HG03175 (cell line): ENCODE data around the gene NOTCH2.
"Not testable (repeated sequence)": the region's sequence is repeated elsewhere in the genome, so short reads cannot be mapped to it uniquely, and the experiment has no call there.

ENCODE experiments used
- ATAC-seq: cut with Tn5 transposase; IDR thresholded peaks from one replicate; pipeline ENCODE4 v1.9.1; 2021; ENCODE audit warnings: mild to moderate bottlenecking, moderate library complexity; ENCODE audit not compliant: unreplicated experiment

The NOTCH2 gene

GRCh38 chr1:120069920-120070214, 405 bp upstream of the NOTCH2 start:
- ATAC-seq = not testable (repeated sequence)

GRCh38 chr1:120068683-120069066, 787 bp downstream of the NOTCH2 start:
- ATAC-seq = not testable (repeated sequence)

- not testable (repeated sequence) for ATAC-seq
Observed at GRCh38 chr1:120048208-120048607, 21.3 kb downstream of the NOTCH2 start.

GRCh38 chr1:120041771-120042170, 27.7 kb downstream of the NOTCH2 start:
- ATAC-seq = not testable (repeated sequence)

- not testable (repeated sequence) for ATAC-seq
Observed at GRCh38 chr1:120032253-120032652, 37.2 kb downstream of the NOTCH2 start.

- ATAC-seq = not testable (repeated sequence)
Observed at GRCh38 chr1:120023791-120024190, 45.7 kb downstream of the NOTCH2 start.

DNA sequence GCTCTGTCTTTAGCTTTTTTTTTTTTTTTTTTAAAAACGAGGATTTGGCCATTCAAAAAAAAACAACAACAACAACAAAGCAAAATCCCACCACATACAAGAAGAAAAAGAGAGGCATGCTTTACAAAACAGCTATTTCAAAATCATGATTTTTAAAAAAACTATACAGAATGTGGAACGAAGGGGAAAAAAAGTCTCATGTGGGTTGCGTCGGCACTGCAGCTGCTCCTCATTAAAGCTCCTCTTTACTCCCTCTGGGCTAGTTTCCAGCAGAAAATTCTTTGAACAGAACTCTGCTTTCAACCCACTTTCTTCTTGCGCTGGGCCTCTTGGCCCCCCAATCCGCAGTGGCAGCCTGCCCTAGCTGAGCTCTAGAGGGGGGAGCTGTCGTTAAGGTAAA, 54.5 kb downstream of the NOTCH2 start:
- ATAC-seq = not testable (repeated sequence)

GRCh38 chr1:120008320-120008719, 61.1 kb downstream of the NOTCH2 start:
- ATAC-seq = not testable (repeated sequence)

GRCh38 chr1:120007850-120008249, 61.6 kb downstream of the NOTCH2 start:
- ATAC-seq = not testable (repeated sequence)

DNA sequence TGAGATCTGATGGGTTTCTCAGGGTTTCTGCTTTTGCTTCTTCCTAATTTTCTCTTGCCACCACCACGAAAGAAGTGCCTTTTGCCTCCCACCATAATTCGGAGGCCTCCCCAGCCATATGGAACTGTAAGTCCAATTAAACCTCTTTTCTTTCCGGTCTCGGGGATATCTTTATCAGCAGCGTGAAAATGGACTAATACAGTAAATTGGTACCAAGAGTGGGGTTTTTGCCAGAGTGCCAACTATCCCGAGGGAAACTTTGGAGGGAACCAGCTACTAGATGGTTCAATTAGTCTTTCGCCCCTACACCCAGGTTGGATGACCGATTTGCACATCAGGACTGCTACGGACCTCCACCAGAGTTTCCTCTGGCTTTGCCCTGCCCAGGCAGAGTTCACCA, 68.4 kb downstream of the NOTCH2 start:
- not testable (repeated sequence) for ATAC-seq

DNA sequence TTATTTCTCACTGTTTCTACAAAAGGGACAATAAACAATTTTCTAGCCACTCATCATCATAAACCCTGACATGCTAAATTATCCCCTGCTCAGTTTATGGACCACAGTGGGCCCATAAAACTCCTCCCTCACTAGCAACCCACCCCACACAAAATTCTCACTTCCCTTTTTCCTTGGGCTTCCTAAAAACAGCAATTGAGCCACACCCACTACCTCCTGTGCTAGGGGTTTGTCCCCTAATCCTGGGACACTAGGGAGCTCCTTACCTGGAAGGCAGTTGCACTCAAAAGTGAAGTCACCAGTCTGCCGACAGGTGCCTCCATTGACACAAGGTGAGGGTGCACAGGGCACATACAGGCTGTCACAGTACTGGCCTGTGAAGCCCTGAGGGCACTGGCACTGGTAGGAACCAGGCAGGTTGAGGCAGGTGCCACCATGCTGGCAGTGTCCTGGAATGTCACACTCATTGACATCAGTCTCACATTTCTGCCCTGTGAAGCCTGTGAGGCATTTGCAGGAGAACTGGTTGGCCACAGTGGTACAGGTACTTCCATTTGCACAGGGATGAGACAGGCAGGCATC, 72.6 kb downstream of the NOTCH2 start:
- not testable (repeated sequence) for ATAC-seq

DNA sequence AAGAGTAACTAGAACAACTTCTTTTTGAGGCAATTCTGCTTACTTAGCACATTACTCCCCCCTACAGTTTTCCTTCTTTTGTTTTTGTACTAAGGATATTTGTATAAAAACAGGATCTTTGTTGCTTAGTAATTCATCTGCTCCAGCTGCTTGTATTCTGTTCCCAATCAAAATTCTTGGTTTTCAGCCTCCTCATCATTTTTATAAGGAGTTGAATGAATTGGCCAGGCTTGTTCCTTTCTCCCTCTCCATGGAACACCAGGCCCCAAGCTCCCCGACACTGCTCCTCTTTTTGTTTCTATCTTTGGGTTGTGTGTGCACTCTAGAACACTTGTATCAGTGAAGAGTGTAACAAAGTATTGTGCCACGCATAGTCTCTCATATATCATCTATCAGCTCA, 73.5 kb downstream of the NOTCH2 start:
- not testable (repeated sequence) for ATAC-seq

DNA sequence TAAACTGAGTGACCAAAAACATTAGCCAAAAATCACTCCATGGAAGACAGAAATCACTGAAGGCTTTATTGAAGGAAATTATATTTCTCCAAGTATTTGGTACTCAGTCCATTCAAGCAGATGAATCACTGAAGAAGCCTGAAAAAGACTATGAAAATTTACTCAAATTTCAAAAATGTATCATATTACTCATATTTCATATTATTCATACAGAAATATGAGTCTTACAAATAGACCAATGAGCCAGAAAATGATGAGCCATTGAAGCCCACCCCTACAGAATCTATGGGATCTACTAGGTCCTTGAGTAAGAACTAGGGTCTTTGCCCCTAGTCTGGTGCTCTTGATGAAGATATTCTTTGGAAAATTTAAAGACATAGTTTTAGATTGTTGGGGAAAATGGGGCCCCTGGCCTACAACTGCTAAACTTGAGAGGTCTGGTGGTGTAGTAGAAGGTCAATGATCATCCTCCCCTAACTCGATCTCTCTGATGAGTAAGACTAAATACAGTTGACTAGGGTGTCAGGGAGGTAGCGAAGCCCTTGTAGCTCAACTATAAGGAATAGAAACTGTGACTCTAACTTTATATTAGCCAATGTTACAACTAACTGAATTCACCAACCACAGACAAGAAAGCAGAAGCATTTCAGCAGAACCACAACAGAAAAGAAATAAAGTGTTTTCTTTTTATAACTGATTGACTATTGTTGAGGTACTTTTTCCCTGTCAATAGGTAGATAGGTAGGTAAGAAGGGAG, 81.0 kb downstream of the NOTCH2 start:
- no peak for ATAC-seq

GRCh38 chr1:119987686-119988085, 81.8 kb downstream of the NOTCH2 start:
- no peak for ATAC-seq

DNA sequence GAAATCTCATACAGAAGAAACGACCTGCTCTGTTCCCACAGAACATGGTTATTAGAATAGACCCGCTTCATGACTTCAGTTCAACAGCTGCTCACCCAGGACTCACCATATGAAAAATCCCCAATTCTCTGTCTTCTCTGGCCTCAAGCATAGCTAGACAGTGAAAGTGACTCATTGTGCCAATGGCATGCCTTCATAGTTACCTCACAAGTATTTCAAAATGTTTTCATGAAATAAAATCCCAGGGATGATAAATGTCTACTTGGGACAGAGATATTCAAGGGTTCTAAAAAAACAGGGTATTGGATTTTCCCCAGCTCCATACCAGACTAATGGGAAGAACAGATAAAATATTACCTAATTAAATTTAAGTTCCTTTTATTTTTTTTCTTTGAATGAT, 82.3 kb downstream of the NOTCH2 start:
- ATAC-seq = no peak

- no peak for ATAC-seq
Observed at GRCh38 chr1:119986007-119986497, 83.4 kb downstream of the NOTCH2 start.

- no peak for ATAC-seq
Observed at GRCh38 chr1:119984771-119985170, 84.7 kb downstream of the NOTCH2 start.

GRCh38 chr1:119981986-119982815, 87.3 kb downstream of the NOTCH2 start:
- ATAC-seq = no peak

- no peak for ATAC-seq
Observed at GRCh38 chr1:119981496-119981895, 88.0 kb downstream of the NOTCH2 start.

DNA sequence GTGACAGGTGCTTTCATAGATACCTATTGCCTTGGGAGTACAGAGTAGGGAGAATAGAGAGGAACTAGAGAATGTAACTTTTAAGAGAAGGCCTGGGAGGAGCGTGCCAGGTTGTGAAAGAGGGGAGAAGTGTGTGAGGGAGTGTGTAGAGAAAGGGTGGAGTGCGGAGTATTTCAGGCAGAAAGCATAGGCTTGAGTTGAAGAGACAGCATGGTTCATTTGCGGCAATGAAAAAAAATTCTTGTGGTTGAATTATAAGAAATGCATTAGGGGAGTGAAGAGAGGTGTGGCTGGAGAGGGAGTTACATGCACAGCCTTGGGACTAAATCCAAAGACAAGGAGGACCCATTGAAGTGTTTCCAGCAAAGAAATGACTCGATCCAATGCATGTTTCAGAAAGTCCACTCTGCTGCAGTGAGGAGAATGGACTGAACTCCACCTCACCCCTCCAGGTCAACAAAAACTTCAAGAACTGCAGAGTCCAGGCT, 91.4 kb downstream of the NOTCH2 start:
- ATAC-seq = no peak

GRCh38 chr1:119977113-119977736, 92.2 kb downstream of the NOTCH2 start:
- not testable (repeated sequence) for ATAC-seq
